ENCODE measurements around the gene C17orf100. TPM values are rescaled to one million over a fixed set of nuclear protein-coding genes. Genes with fewer than 3 reads are reported as not detected.

Gene C17orf100
- total RNA-seq, 1 experiment from 2014 or later: 0.70 TPM

GRCh38 chr17:6603744-6604325, 47.7 kb upstream of the C17orf100 start:
- DNase-seq: no peak
- no peak overlapping the region for H4K5ac ChIP-seq (ENCODE audit: insufficient read length, low read depth, low read length)
- no peak overlapping the region for H3K4me3 Mint-ChIP-seq
- no peak overlapping the region for H2BK120ac ChIP-seq (ENCODE audit: low read depth, low read length, poor library complexity, severe bottlenecking)
- H3K56ac ChIP-seq (ENCODE audit: insufficient read length, low read depth, low read length): no peak overlapping the region
- no peak overlapping the region for H2BK5ac ChIP-seq (ENCODE audit: insufficient read length, low read length)
- H3K4me2 ChIP-seq (ENCODE audit: insufficient read depth, insufficient read length, low read length): no peak overlapping the region
- no peaks in the 10 kb centered on the region for H3K4me1 Mint-ChIP-seq
- H3K14ac ChIP-seq (ENCODE audit: insufficient read depth, low read length): no peak overlapping the region
- H2BK15ac ChIP-seq (ENCODE audit: low read depth, low read length): no peak overlapping the region
- no peaks in the 10 kb centered on the region for H3K4me1 ChIP-seq (ENCODE audit: insufficient read depth, low read length)
- no peak overlapping the region for H3K9ac ChIP-seq (ENCODE audit: extremely low read depth, insufficient read length, low read length)
- H2AFZ ChIP-seq (ENCODE audit: low read length): no peak overlapping the region
- H3K27me3 ChIP-seq (ENCODE audit: insufficient read depth, low read length): no peaks in the 10 kb centered on the region
- H3K4ac ChIP-seq (ENCODE audit: low read depth, low read length): no peak overlapping the region
- H2BK20ac ChIP-seq (ENCODE audit: low read depth, low read length, poor library complexity, severe bottlenecking): no peak overlapping the region
- WGBS (ENCODE audit: extremely low coverage, insufficient read length, low lambda C conversion rate): no CpG with 5 or more reads among the region's 3 CpGs
- no peak overlapping the region for H4K91ac ChIP-seq (ENCODE audit: insufficient read length, low read depth, low read length)
- H2AK5ac ChIP-seq (ENCODE audit: insufficient read length, low read length): no peak overlapping the region
- H3K27ac Mint-ChIP-seq: no peak overlapping the region
- H3K23ac ChIP-seq (ENCODE audit: insufficient read length, low read depth, low read length): no peak overlapping the region
- no peaks in the 10 kb centered on the region for H3K79me2 ChIP-seq (ENCODE audit: insufficient read depth, low read length)
- H3K36me3 Mint-ChIP-seq (ENCODE audit: insufficient read depth in 1 of 3, low read depth in 3 of 3): peaks cover 11 to 84% (median 38%) of the 10 kb centered on the region in 3 experiments
- no peak overlapping the region for H3K18ac ChIP-seq (ENCODE audit: insufficient read length, low read depth, low read length)
- no peak overlapping the region for H2BK12ac ChIP-seq (ENCODE audit: insufficient read length, low read depth, low read length)
- H3K9me3 Mint-ChIP-seq: no peaks in the 10 kb centered on the region
- H3K79me1 ChIP-seq (ENCODE audit: insufficient read depth, low read depth, low read length, poor library complexity, severe bottlenecking): no peaks in the 10 kb centered on the region
- H3K9me3 ChIP-seq (ENCODE audit: control insufficient read depth, low read depth, low read length): no peaks in the 10 kb centered on the region
- H3K27me3 Mint-ChIP-seq (ENCODE audit: low read depth): no peaks in the 10 kb centered on the region
- H4K20me1 ChIP-seq (ENCODE audit: control insufficient read depth, insufficient read depth, insufficient read length): no peaks in the 10 kb centered on the region
- TF ChIP-seq CTCF (conservative IDR thresholded peaks at IDR 0.05): no peak
- H3K23me2 ChIP-seq (ENCODE audit: insufficient read length, low read depth, low read length, poor library complexity, severe bottlenecking): no peaks in the 10 kb centered on the region
- H4K8ac ChIP-seq (replicated peaks; ENCODE audit: insufficient read length, low read depth, low read length): no peak overlapping the region
- no peak overlapping the region for H3T11ph ChIP-seq (ENCODE audit: low read length)
- no peak overlapping the region for H3K27ac ChIP-seq (ENCODE audit: insufficient read length, low read depth, low read length)

All from H9 (cell line).